K562 (cell line): ENCODE results near the gene SMIM10L2A. TPM values are rescaled to one million over a fixed set of nuclear protein-coding genes. Genes with fewer than 3 reads are reported as not detected.

Experiments used
- FOS ChIP-seq: IDR thresholded peaks from 3 replicates; pipeline ENCODE4 v1.6.1; 2011; ENCODE audit not compliant: insufficient read length; ENCODE audit errors: extremely low read depth
- HEY1 ChIP-seq: fragments of 250-450 bp; sonication (Bioruptor Pico); IDR thresholded peaks from 2 replicates; pipeline ENCODE4 v1.5.0; 2020; ENCODE audit warnings: mild to moderate bottlenecking, moderate library complexity, borderline replicate concordance
- HNRNPK ChIP-seq: fragments of 200-400 bp; formaldehyde crosslinking; IDR thresholded peaks from one replicate; pipeline ENCODE4 v1.6.1; 2018; ENCODE audit warnings: mild to moderate bottlenecking, low read depth, low read length; ENCODE audit not compliant: poor library complexity, severe bottlenecking
- NELFE ChIP-seq: IDR thresholded peaks from 2 replicates; pipeline ENCODE4 v1.6.1; 2011; ENCODE audit warnings: mild to moderate bottlenecking; ENCODE audit not compliant: insufficient read depth, insufficient read length
- NFRKB ChIP-seq: fragments of 450-650 bp; IDR thresholded peaks from 2 replicates; pipeline ENCODE4 v1.6.1; 2016; ENCODE audit warnings: low read depth
- NRF1 ChIP-seq, 2 experiments: fragments of 450-650 bp; IDR thresholded peaks in 1 of 2; conservative IDR thresholded peaks in 1 of 2; 2 replicates each; pipeline ENCODE4 v1.6.1; 2014; ENCODE audit warnings: mild to moderate bottlenecking in 2 of 2
- PHF8 ChIP-seq: fragments of 200-600 bp; sonication (generic); IDR thresholded peaks from 2 replicates; pipeline ENCODE4 v1.6.1; 2012; ENCODE audit warnings: mixed run types, mild to moderate bottlenecking, inconsistent platforms, low read length, moderate library complexity, borderline replicate concordance
- POLR2B ChIP-seq: fragments of 450-650 bp; IDR thresholded peaks from 2 replicates; pipeline ENCODE4 v1.6.1; 2018; ENCODE audit warnings: low read depth; ENCODE audit not compliant: partially characterized antibody
- SFPQ ChIP-seq: fragments of 200-400 bp; formaldehyde crosslinking; IDR thresholded peaks from 2 replicates; pipeline ENCODE4 v1.6.1; 2017; ENCODE audit warnings: mild to moderate bottlenecking, low read depth, low read length, moderate library complexity
- SIN3B ChIP-seq: fragments of 450-650 bp; IDR thresholded peaks from 2 replicates; pipeline ENCODE4 v1.6.1; 2017; ENCODE audit warnings: low read depth, mild to moderate bottlenecking, moderate library complexity
- SNIP1 ChIP-seq: fragments of 450-650 bp; IDR thresholded peaks from 2 replicates; pipeline ENCODE4 v1.7.1; 2017; ENCODE audit warnings: low read depth, mild to moderate bottlenecking
- SREBF2 ChIP-seq: sonication (generic); formaldehyde crosslinking; IDR thresholded peaks from 2 replicates; pipeline ENCODE4 v1.4.0; 2020; ENCODE audit warnings: mild to moderate bottlenecking, missing genetic modification reagents
- SRF ChIP-seq, 2 experiments: fragments of 250-450, 450-650 bp in 1 of 2; sonication (Bioruptor Pico) in 1 of 2; sonication (generic) in 1 of 2; formaldehyde crosslinking; IDR thresholded peaks; 2 replicates each; pipeline versions ENCODE4 v1.5.0 to v1.5.1; 2020 to 2022; ENCODE audit warnings: mild to moderate bottlenecking in 1 of 2, missing genetic modification reagents in 1 of 2
- TAF15 ChIP-seq: fragments of 200-400 bp; formaldehyde crosslinking; IDR thresholded peaks from 2 replicates; pipeline ENCODE4 v1.6.1; 2017; ENCODE audit warnings: mild to moderate bottlenecking, low read depth, low read length, moderate library complexity
- TCF15 ChIP-seq: fragments of 250-450 bp; sonication (Bioruptor Pico); IDR thresholded peaks from 2 replicates; pipeline ENCODE4 v1.8.0; 2022; ENCODE audit warnings: moderate library complexity, mild to moderate bottlenecking, inconsistent platforms
- ZBTB7A ChIP-seq: IDR thresholded peaks from 2 replicates; pipeline ENCODE4 v1.6.1; 2011; ENCODE audit warnings: low read depth, mild to moderate bottlenecking, low read length, moderate library complexity, borderline replicate concordance; ENCODE audit not compliant: control insufficient read depth
- ZFX ChIP-seq: sonication (generic); formaldehyde crosslinking; IDR thresholded peaks from 2 replicates; pipeline ENCODE4 v1.8.0; 2022; ENCODE audit warnings: mild to moderate bottlenecking, missing genetic modification reagents, moderate library complexity
- ZNF384 ChIP-seq: IDR thresholded peaks from 2 replicates; pipeline ENCODE4 v1.6.1; 2012; ENCODE audit warnings: low read depth, low read length, improper control_type of control experiment
- ZNF436 ChIP-seq: fragments of 250-450, 450-650 bp; sonication (Bioruptor Pico); formaldehyde crosslinking; IDR thresholded peaks from 2 replicates; pipeline ENCODE4 v1.7.0; 2020; ENCODE audit warnings: mild to moderate bottlenecking
- ZNF551 ChIP-seq: fragments of 250-450 bp; sonication (Bioruptor Pico); IDR thresholded peaks from 2 replicates; pipeline ENCODE4 v1.5.0; 2021; ENCODE audit warnings: mild to moderate bottlenecking, moderate library complexity
- polyA plus RNA-seq, 8 experiments: library from polyadenylated mRNA; depleted of rRNA in 4 of 8; stranded (reverse) in 5 of 8; unstranded in 3 of 8; fragments of >200 nt; fragmentation: Nextera tagmentation in 2 of 8; fragmentation: Illumina TruSeq in 1 of 8; extraction: Ambion mirVana in 2 of 8; extraction: Trizol in 1 of 8; gene quantifications; 2 replicates each; pipeline versions ENCODE4 v1.2.1 to v1.2.3, GENCODE V29; 2011 to 2014; ENCODE audit warnings: inconsistent platforms in 1 of 8, missing spikeins in 1 of 8
- total RNA-seq, 7 experiments: library from RNA; depleted of rRNA in 6 of 7; stranded (reverse); fragments of >200 nt in 6 of 7; fragmentation: Illumina TruSeq in 2 of 7; extraction: Trizol in 2 of 7; gene quantifications; 2 replicates each; pipeline versions ENCODE4 v1.2.1 to v1.2.3, GENCODE V29; 2011 to 2021; ENCODE audit warnings: low replicate concordance in 1 of 7
- TF ChIP-seq, protein P1 (sequence below), 2 experiments: IDR thresholded peaks; 2 replicates each; pipeline ENCODE4 v1.6.1; 2011; ENCODE audit warnings: borderline replicate concordance in 1 of 2, control low read depth in 1 of 2, low read depth in 1 of 2, low read length in 1 of 2, mild to moderate bottlenecking in 1 of 2, mixed read lengths in 1 of 2, moderate library complexity in 1 of 2; ENCODE audit not compliant: insufficient read depth in 1 of 2, insufficient read length in 1 of 2, poor library complexity in 1 of 2, severe bottlenecking in 1 of 2; ENCODE audit errors: extremely low read depth in 1 of 2
- TF ChIP-seq, protein P2 (sequence below), 2 experiments: fragments of 450-650 bp in 1 of 2; sonication (generic) in 1 of 2; formaldehyde crosslinking; conservative IDR thresholded peaks; 2 replicates each; pipeline versions ENCODE4 v1.4.0 to v1.8.1; 2020 to 2022; ENCODE audit warnings: mild to moderate bottlenecking in 1 of 2, missing genetic modification reagents in 1 of 2

The SMIM10L2A gene
- total and polyA plus RNA-seq, 9 of the 15 experiments (the other 6 are each of a cell fraction or from before 2014, with no cell fraction given): 0.03 to 0.14 (median 0.09) TPM; not detected in 2

GRCh38 chrX:135421932-135422809, at the start of gene SMIM10L2A (continued):
- TF ChIP-seq ZNF436 (CRISPR knock-in tag) (no peak), HEY1 (no peak), POLR2B (no peak), HNRNPK (no peak), NELFE (no peak), FOS (no peak), ZNF384 (no peak), NRF1 (conservative IDR thresholded peaks at IDR 0.05 in 1 of 2, IDR thresholded peaks at IDR 0.05 in 1 of 2) (peak; percentile 45 to 54; a peak in 2 of 4 replicates), ZFX (CRISPR knock-in tag) (peak; percentile 34; the same call in 1 of the 2 replicates), SIN3B (no peak), PHF8 (peak; percentile 16; the same call in 1 of the 2 replicates), NFRKB (no peak), SREBF2 (CRISPR knock-in tag) (no peak), ZNF551 (CRISPR knock-in tag) (no peak), SRF (CRISPR knock-in tag; IDR thresholded peaks at IDR 0.05) (no peak), TCF15 (CRISPR knock-in tag) (no peak), SNIP1 (no peak), SFPQ (no peak), TAF15 (no peak), ZBTB7A (0 out of 2 replicates have a peak, but pooled peaks have one; percentile 23)
- TF ChIP-seq, protein P1, sequence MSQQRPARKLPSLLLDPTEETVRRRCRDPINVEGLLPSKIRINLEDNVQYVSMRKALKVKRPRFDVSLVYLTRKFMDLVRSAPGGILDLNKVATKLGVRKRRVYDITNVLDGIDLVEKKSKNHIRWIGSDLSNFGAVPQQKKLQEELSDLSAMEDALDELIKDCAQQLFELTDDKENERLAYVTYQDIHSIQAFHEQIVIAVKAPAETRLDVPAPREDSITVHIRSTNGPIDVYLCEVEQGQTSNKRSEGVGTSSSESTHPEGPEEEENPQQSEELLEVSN (IDR thresholded peaks at IDR 0.05; ENCODE audit: borderline replicate concordance in 1 of 2, extremely low read depth in 1 of 2, insufficient read depth in 1 of 2, insufficient read length in 1 of 2, low read depth in 1 of 2, low read length in 1 of 2, poor library complexity in 1 of 2, severe bottlenecking in 1 of 2): peak in 1 of 2 experiments; percentile 51
- TF ChIP-seq, protein P2, sequence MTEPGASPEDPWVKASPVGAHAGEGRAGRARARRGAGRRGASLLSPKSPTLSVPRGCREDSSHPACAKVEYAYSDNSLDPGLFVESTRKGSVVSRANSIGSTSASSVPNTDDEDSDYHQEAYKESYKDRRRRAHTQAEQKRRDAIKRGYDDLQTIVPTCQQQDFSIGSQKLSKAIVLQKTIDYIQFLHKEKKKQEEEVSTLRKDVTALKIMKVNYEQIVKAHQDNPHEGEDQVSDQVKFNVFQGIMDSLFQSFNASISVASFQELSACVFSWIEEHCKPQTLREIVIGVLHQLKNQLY (CRISPR knock-in tag; conservative IDR thresholded peaks at IDR 0.05): no peak
